Mesenteric fat pad (tissue), 1 donor: ENCODE data around the gene CPM. TPM values are rescaled to one million over a fixed set of nuclear protein-coding genes. Genes with fewer than 3 reads are reported as not detected.
"Not testable (repeated sequence)": the region's sequence is repeated elsewhere in the genome, so short reads cannot be mapped to it uniquely, and the experiment has no call there.

Experiments used
- DNase-seq: peaks from one replicate; pipeline ENCODE4 v3.0.0-alpha.2; 2020; ENCODE audit warnings: low spot score
- total RNA-seq: library from RNA; stranded (reverse); fragmentation: NEBNext Ultra II Directional; extraction: Animal tissue kit (Norgen Biotek cat#: 25700); gene quantifications from one replicate; pipeline ENCODE4 v1.2.1, GENCODE V29; 2021
- donor health status: DM: yes; HTN: yes; CAD: no.

Gene CPM
- total RNA-seq, 1 donor from 2014 or later: 201 TPM

GRCh38 chr12:68880660-68881325, 52.2 kb downstream of the CPM start:
- no peak for DNase-seq

- DNase-seq: no peak
These were observed 54.1 kb downstream of the CPM start for GRCh38 chr12:68878846-68879245.

GRCh38 chr12:68878283-68878682, 54.7 kb downstream of the CPM start:
- DNase-seq: no peak

GRCh38 chr12:68877583-68877982, 55.4 kb downstream of the CPM start:
- DNase-seq: no peak

- DNase-seq: no peak
These were observed 56.5 kb downstream of the CPM start for GRCh38 chr12:68876461-68876860.

GRCh38 chr12:68873316-68873715, 59.7 kb downstream of the CPM start:
- DNase-seq: no peak

- DNase-seq: no peak
These were observed 61.0 kb downstream of the CPM start for GRCh38 chr12:68871921-68872320.

- DNase-seq: no peak
These were observed 61.6 kb downstream of the CPM start for GRCh38 chr12:68871396-68871795.

- DNase-seq: no peak
These were observed 62.5 kb downstream of the CPM start for GRCh38 chr12:68870443-68870842.

GRCh38 chr12:68870011-68870410, 63.0 kb downstream of the CPM start:
- DNase-seq: no peak

GRCh38 chr12:68868043-68868790, 64.8 kb downstream of the CPM start:
- no peak for DNase-seq

GRCh38 chr12:68867606-68868005, 65.4 kb downstream of the CPM start:
- DNase-seq: no peak

- DNase-seq: no peak
These were observed 66.0 kb downstream of the CPM start for GRCh38 chr12:68866950-68867349.

- DNase-seq: no peak
These were observed 67.4 kb downstream of the CPM start for GRCh38 chr12:68865399-68866164.

GRCh38 chr12:68864604-68865003, 68.4 kb downstream of the CPM start:
- no peak for DNase-seq

GRCh38 chr12:68863886-68864454, 69.0 kb downstream of the CPM start:
- not testable (repeated sequence) for DNase-seq

- DNase-seq: no peak
These were observed 69.7 kb downstream of the CPM start for GRCh38 chr12:68863109-68863770.

GRCh38 chr12:68861890-68862289, 71.1 kb downstream of the CPM start:
- DNase-seq: no peak

- no peak for DNase-seq
These were observed 76.5 kb downstream of the CPM start for GRCh38 chr12:68856510-68856909.

GRCh38 chr12:68855771-68856170, 77.2 kb downstream of the CPM start:
- DNase-seq: no peak

GRCh38 chr12:68855111-68855510, 77.9 kb downstream of the CPM start:
- no peak for DNase-seq
